ENCODE results near the gene DMRT1. TPM values are rescaled to one million over a fixed set of nuclear protein-coding genes. Genes with fewer than 3 reads are reported as not detected.

The DMRT1 gene
- total RNA-seq, 1 experiment from 2014 or later, result 0.47 TPM

DNA sequence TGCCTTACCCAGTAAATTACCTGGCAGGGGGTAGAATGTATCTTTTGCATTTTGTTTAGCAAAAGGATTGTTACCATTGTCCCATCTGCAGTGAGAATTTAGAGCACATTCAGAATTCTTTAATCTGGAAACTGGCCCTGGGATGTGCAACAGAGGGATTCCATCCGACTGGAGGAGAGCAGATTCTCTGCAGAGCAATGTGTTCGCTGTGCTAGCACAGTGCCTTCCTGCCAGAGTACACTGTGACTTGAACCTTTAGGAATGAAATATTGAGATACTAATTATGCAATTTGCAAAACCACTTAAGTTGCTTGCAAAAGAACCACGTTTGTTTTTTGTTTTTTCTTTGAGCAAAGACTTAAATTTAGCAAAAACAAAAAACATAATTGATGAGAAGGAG lies 22.5 kb upstream of the DMRT1 start:
- intact Hi-C loops (cut with micrococcal nuclease), result no loop called here
- H4K20me1 ChIP-seq (ENCODE audit: insufficient read depth), result no peaks in the 10 kb centered on the region
- ChIA-PET CTCF (no interaction called here), RAD21 (ENCODE audit: low non-redundant PET in 1 of 2, low total read pairs in 2 of 2, uncharacterized antibody in 2 of 2, unreplicated experiment in 2 of 2) (no interaction called here), POLR2A (no interaction called here)
- H3K27me3 ChIP-seq (ENCODE audit: insufficient read depth, low read length), result no peaks in the 10 kb centered on the region
- no peak overlapping the region for H3K4me3 ChIP-seq (replicated peaks in 1 of 2; ENCODE audit: low read depth in 1 of 2, low read length in 2 of 2)
- H3K4me1 ChIP-seq (ENCODE audit: control insufficient read depth in 1 of 2, insufficient read depth in 2 of 2, low read length in 2 of 2), result no peaks in the 10 kb centered on the region
- no peaks in the 10 kb centered on the region for H3K9me2 ChIP-seq (ENCODE audit: insufficient read depth)
- no TSS peak for BruUV-seq (replicated peaks)
- ATAC-seq, result no peak
- no peaks in the 10 kb centered on the region for H3K79me2 ChIP-seq (ENCODE audit: insufficient read depth, low read length)
- no peak for DNase-seq (ENCODE audit: low read depth, low spot score)
- H2AFZ ChIP-seq (ENCODE audit: low read depth, low read length, poor library complexity, severe bottlenecking), result no peak overlapping the region
- H3K36me3 ChIP-seq (ENCODE audit: control insufficient read depth in 1 of 2, insufficient read depth in 2 of 2, low read length in 2 of 2), result no peaks in the 10 kb centered on the region
- H3K4me2 ChIP-seq (ENCODE audit: low read length), result no peak overlapping the region
- TF ChIP-seq EGR1 (IDR thresholded peaks at IDR 0.05; ENCODE audit: low read depth) (no peak), FOSL1 (IDR thresholded peaks at IDR 0.05; ENCODE audit: low read depth) (no peak), CEBPB (IDR thresholded peaks at IDR 0.05; ENCODE audit: low read depth) (no peak), SRF (IDR thresholded peaks at IDR 0.05; ENCODE audit: low read depth) (no peak), ZNF274 (IDR thresholded peaks at IDR 0.05; ENCODE audit: low read depth, low read length) (no peak), ZFX (IDR thresholded peaks at IDR 0.05) (no peak), POLR2A (IDR thresholded peaks at IDR 0.05; ENCODE audit: borderline replicate concordance, extremely low read depth, insufficient read depth, insufficient read length) (no peak), RAD21 (IDR thresholded peaks at IDR 0.05; ENCODE audit: low read depth) (no peak), EZH2phosphoT487 (IDR thresholded peaks at IDR 0.05; ENCODE audit: borderline replicate concordance) (no peak), SIN3A (IDR thresholded peaks at IDR 0.05; ENCODE audit: low read depth) (no peak)
- TF ChIP-seq, protein P1, sequence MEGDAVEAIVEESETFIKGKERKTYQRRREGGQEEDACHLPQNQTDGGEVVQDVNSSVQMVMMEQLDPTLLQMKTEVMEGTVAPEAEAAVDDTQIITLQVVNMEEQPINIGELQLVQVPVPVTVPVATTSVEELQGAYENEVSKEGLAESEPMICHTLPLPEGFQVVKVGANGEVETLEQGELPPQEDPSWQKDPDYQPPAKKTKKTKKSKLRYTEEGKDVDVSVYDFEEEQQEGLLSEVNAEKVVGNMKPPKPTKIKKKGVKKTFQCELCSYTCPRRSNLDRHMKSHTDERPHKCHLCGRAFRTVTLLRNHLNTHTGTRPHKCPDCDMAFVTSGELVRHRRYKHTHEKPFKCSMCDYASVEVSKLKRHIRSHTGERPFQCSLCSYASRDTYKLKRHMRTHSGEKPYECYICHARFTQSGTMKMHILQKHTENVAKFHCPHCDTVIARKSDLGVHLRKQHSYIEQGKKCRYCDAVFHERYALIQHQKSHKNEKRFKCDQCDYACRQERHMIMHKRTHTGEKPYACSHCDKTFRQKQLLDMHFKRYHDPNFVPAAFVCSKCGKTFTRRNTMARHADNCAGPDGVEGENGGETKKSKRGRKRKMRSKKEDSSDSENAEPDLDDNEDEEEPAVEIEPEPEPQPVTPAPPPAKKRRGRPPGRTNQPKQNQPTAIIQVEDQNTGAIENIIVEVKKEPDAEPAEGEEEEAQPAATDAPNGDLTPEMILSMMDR (IDR thresholded peaks at IDR 0.05 in 2 of 3, conservative IDR thresholded peaks at IDR 0.05 in 1 of 3; ENCODE audit: borderline replicate concordance in 1 of 3, insufficient read depth in 1 of 3, low read depth in 2 of 3, low read length in 2 of 3), result no peak
- TF ChIP-seq, protein P2, sequence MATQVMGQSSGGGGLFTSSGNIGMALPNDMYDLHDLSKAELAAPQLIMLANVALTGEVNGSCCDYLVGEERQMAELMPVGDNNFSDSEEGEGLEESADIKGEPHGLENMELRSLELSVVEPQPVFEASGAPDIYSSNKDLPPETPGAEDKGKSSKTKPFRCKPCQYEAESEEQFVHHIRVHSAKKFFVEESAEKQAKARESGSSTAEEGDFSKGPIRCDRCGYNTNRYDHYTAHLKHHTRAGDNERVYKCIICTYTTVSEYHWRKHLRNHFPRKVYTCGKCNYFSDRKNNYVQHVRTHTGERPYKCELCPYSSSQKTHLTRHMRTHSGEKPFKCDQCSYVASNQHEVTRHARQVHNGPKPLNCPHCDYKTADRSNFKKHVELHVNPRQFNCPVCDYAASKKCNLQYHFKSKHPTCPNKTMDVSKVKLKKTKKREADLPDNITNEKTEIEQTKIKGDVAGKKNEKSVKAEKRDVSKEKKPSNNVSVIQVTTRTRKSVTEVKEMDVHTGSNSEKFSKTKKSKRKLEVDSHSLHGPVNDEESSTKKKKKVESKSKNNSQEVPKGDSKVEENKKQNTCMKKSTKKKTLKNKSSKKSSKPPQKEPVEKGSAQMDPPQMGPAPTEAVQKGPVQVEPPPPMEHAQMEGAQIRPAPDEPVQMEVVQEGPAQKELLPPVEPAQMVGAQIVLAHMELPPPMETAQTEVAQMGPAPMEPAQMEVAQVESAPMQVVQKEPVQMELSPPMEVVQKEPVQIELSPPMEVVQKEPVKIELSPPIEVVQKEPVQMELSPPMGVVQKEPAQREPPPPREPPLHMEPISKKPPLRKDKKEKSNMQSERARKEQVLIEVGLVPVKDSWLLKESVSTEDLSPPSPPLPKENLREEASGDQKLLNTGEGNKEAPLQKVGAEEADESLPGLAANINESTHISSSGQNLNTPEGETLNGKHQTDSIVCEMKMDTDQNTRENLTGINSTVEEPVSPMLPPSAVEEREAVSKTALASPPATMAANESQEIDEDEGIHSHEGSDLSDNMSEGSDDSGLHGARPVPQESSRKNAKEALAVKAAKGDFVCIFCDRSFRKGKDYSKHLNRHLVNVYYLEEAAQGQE (IDR thresholded peaks at IDR 0.05; ENCODE audit: low read depth), result no peak
- TF ChIP-seq, protein P3, sequence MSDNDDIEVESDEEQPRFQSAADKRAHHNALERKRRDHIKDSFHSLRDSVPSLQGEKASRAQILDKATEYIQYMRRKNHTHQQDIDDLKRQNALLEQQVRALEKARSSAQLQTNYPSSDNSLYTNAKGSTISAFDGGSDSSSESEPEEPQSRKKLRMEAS (IDR thresholded peaks at IDR 0.05), result no peak
- TF ChIP-seq, protein P4, sequence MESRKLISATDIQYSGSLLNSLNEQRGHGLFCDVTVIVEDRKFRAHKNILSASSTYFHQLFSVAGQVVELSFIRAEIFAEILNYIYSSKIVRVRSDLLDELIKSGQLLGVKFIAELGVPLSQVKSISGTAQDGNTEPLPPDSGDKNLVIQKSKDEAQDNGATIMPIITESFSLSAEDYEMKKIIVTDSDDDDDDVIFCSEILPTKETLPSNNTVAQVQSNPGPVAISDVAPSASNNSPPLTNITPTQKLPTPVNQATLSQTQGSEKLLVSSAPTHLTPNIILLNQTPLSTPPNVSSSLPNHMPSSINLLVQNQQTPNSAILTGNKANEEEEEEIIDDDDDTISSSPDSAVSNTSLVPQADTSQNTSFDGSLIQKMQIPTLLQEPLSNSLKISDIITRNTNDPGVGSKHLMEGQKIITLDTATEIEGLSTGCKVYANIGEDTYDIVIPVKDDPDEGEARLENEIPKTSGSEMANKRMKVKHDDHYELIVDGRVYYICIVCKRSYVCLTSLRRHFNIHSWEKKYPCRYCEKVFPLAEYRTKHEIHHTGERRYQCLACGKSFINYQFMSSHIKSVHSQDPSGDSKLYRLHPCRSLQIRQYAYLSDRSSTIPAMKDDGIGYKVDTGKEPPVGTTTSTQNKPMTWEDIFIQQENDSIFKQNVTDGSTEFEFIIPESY (IDR thresholded peaks at IDR 0.05; ENCODE audit: extremely low read depth, insufficient replicate concordance, low read length), result no peak
- H3K27ac ChIP-seq (ENCODE audit: low read depth, low read length), result no peak overlapping the region
- H3K9me3 ChIP-seq (ENCODE audit: control insufficient read depth in 1 of 2, insufficient read depth in 1 of 2, low read depth in 1 of 2, low read length in 2 of 2), result no peaks in the 10 kb centered on the region
- no peak overlapping the region for H3K9ac ChIP-seq (ENCODE audit: low read length)
